ENCODE measurements around the gene PTPN4.

PTPN4 gene

DNA sequence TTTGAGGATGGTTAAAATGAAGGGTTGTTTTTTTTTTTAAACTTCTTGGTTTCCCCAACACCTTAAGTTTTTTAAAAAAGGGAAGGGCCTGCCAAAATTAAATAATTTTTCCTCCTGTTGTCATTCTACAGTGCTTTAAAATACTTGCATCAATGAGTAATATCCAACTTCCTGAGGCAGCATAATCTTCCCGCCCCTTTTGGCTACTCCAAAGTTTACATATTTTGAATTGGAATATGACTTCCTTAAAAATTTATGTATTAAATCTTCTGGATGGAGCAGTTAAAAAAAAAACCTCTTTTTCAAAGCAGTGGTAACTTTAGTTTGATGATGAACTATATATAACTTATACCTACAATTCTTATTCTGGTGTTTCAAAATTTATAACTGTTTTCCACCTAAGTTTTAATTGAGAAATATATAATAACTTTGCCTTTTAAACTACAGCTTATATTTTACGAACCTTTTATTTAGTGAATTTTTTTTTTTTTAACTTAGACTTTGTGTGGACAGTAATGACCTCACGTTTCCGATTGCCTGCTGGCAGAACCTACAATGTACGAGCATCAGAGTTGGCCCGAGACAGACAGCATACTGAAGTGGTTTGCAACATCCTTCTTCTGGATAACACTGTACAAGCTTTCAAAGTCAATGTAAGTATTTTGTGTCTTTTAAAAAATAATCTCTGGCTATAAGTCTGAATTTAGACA lies 49.8 kb downstream of the PTPN4 start:
- no peak overlapping the region for H2BK15ac ChIP-seq (ENCODE audit: low read depth, poor library complexity, severe bottlenecking)
- 89% methylated on average over 5 of the region's 6 CpGs for WGBS
- no peak overlapping the region for H3K4ac ChIP-seq (ENCODE audit: low read depth in 1 of 2, low read length in 2 of 2)
- no peak overlapping the region for H4K8ac ChIP-seq (ENCODE audit: low read length)
- H2AK5ac ChIP-seq (ENCODE audit: low read length, severe bottlenecking) = no peak overlapping the region
- no peak overlapping the region for H2AFZ ChIP-seq (ENCODE audit: low read depth, low read length)
- H3K27ac ChIP-seq (ENCODE audit: low read length, poor library complexity, severe bottlenecking) = no peak overlapping the region
- H3K79me1 ChIP-seq (replicated peaks; ENCODE audit: low read length, poor library complexity, severe bottlenecking) = peaks cover 11% of the 10 kb centered on the region
- no peak overlapping the region for H3K4me2 ChIP-seq (ENCODE audit: low read length, poor library complexity, severe bottlenecking)
- no peaks in the 10 kb centered on the region for H3K36me3 ChIP-seq (ENCODE audit: control insufficient read depth in 1 of 2, insufficient read depth in 2 of 2, low read depth in 1 of 2, low read length in 2 of 2)
- H2BK5ac ChIP-seq (ENCODE audit: low read depth, low read length, poor library complexity, severe bottlenecking) = no peak overlapping the region
- H3K9ac ChIP-seq (ENCODE audit: low read length) = peak overlapping the region; percentile 84
- no peaks in the 10 kb centered on the region for H3K4me1 ChIP-seq (ENCODE audit: control insufficient read depth, insufficient read depth, low read depth, low read length)
- peak overlapping the region in 1 of 2 experiments; percentile 37 for H3K4me3 ChIP-seq (ENCODE audit: insufficient read depth in 1 of 2, low read depth in 1 of 2, low read length in 2 of 2)
- no peak overlapping the region for H3K14ac ChIP-seq (ENCODE audit: low read length in 2 of 2)
- H3K23ac ChIP-seq (ENCODE audit: low read length in 2 of 2) = no peak overlapping the region
- H3K27me3 ChIP-seq (ENCODE audit: control insufficient read depth in 1 of 2, insufficient read depth in 1 of 2, low read length in 2 of 2) = no peaks in the 10 kb centered on the region
- H3K18ac ChIP-seq (ENCODE audit: low read depth in 1 of 2, low read length in 2 of 2) = no peak overlapping the region
- no peak overlapping the region for H2BK12ac ChIP-seq (ENCODE audit: low read length in 2 of 2)
- no peaks in the 10 kb centered on the region for H3K9me3 ChIP-seq (ENCODE audit: control insufficient read depth, low read length)
- H2BK120ac ChIP-seq (ENCODE audit: low read depth, low read length) = no peak overlapping the region
- peak; percentile 36 for DNase-seq
- H4K91ac ChIP-seq (ENCODE audit: low read length) = no peak overlapping the region

DNA sequence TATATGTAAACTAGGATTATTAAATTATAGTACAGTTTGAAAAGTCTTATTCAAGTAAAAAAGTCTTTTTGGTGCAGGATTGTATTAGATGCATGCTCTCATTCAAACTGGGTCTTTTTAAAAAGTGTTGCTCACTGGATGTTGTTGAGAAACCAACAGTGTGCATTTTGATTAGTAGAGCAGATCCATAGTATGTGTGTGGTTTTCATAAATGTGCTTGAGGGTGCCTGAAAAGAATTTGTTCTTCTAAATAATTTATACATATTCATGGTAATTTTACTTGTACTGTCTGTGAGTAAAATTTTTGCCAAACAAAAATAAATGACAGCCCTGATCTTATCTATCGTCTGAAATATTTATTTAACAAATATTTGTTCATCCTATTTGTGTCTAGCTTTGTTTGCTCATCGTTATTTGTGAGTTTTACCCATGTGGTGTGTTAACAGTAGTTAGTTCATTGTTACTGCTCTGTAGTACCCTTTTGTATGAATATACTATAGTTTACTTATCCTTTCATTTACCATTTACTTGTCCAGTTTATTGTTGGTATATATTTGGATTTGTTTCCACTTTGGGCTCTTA lies 50.4 kb downstream of the PTPN4 start:
- Histone ChIP-seq H3K9me3 (ENCODE audit: control insufficient read depth, low read length) (no peaks in the 10 kb centered on the region), H4K91ac (ENCODE audit: low read length) (no peak overlapping the region), H2AK5ac (ENCODE audit: low read length, severe bottlenecking) (no peak overlapping the region), H3K14ac (ENCODE audit: low read length in 2 of 2) (no peak overlapping the region), H3K27me3 (ENCODE audit: control insufficient read depth in 1 of 2, insufficient read depth in 1 of 2, low read length in 2 of 2) (no peaks in the 10 kb centered on the region), H2BK5ac (ENCODE audit: low read depth, low read length, poor library complexity, severe bottlenecking) (no peak overlapping the region), H3K9ac (ENCODE audit: low read length) (peak overlapping the region; percentile 84), H2BK12ac (ENCODE audit: low read length in 2 of 2) (no peak overlapping the region), H2AFZ (ENCODE audit: low read depth, low read length) (no peak overlapping the region), H3K4me2 (ENCODE audit: low read length, poor library complexity, severe bottlenecking) (no peak overlapping the region), H2BK120ac (ENCODE audit: low read depth, low read length) (no peak overlapping the region), H3K4ac (ENCODE audit: low read depth in 1 of 2, low read length in 2 of 2) (no peak overlapping the region), H4K8ac (ENCODE audit: low read length) (no peak overlapping the region), H3K4me1 (ENCODE audit: control insufficient read depth, insufficient read depth, low read depth, low read length) (no peaks in the 10 kb centered on the region), H3K27ac (ENCODE audit: low read length, poor library complexity, severe bottlenecking) (no peak overlapping the region), H3K79me1 (replicated peaks; ENCODE audit: low read length, poor library complexity, severe bottlenecking) (peaks cover 11% of the 10 kb centered on the region), H3K4me3 (ENCODE audit: insufficient read depth in 1 of 2, low read depth in 1 of 2, low read length in 2 of 2) (peak overlapping the region in 1 of 2 experiments; percentile 37), H2BK15ac (ENCODE audit: low read depth, poor library complexity, severe bottlenecking) (no peak overlapping the region), H3K23ac (ENCODE audit: low read length in 2 of 2) (no peak overlapping the region), H3K36me3 (ENCODE audit: control insufficient read depth in 1 of 2, insufficient read depth in 2 of 2, low read depth in 1 of 2, low read length in 2 of 2) (no peaks in the 10 kb centered on the region), H3K18ac (ENCODE audit: low read depth in 1 of 2, low read length in 2 of 2) (no peak overlapping the region)
- no peak for DNase-seq
- WGBS = no CpG with 5 or more reads among the region's 2 CpGs

DNA sequence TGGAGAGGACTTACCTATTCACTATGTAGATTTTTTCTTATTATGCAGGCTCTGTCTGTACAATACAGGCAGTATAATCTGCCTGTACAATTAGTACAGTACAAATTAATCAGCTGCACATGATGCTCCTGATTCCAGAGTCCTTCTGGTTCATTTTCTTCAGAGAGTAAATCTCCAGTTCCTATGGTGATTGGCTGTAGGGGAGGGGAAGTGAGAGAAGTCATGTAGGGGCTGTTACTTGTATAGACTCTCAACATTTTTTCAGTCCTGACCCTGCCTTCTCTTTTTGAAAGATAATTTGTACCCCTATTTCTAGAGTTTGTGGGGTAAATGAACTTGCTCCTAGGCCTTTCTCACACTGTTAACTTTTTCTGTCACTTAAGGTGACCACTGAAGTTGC lies 54.5 kb downstream of the PTPN4 start:
- no peak overlapping the region for H3K9ac ChIP-seq (ENCODE audit: low read length)
- H2AFZ ChIP-seq (ENCODE audit: low read depth, low read length) = no peak overlapping the region
- no peak overlapping the region for H3K4ac ChIP-seq (ENCODE audit: low read depth in 1 of 2, low read length in 2 of 2)
- H3K79me1 ChIP-seq (replicated peaks; ENCODE audit: low read length, poor library complexity, severe bottlenecking) = peaks cover 19% of the 10 kb centered on the region
- no peak overlapping the region for H3K27ac ChIP-seq (ENCODE audit: low read length, poor library complexity, severe bottlenecking)
- no peak overlapping the region for H3K14ac ChIP-seq (ENCODE audit: low read length in 2 of 2)
- H3K4me3 ChIP-seq (ENCODE audit: insufficient read depth in 1 of 2, low read depth in 1 of 2, low read length in 2 of 2) = no peak overlapping the region
- H2BK15ac ChIP-seq (ENCODE audit: low read depth, poor library complexity, severe bottlenecking) = no peak overlapping the region
- H3K23ac ChIP-seq (ENCODE audit: low read length in 2 of 2) = no peak overlapping the region
- H4K91ac ChIP-seq (ENCODE audit: low read length) = no peak overlapping the region
- H2AK5ac ChIP-seq (ENCODE audit: low read length, severe bottlenecking) = no peak overlapping the region
- no peaks in the 10 kb centered on the region for H3K27me3 ChIP-seq (ENCODE audit: control insufficient read depth in 1 of 2, insufficient read depth in 1 of 2, low read length in 2 of 2)
- no peak for DNase-seq
- H3K9me3 ChIP-seq (ENCODE audit: control insufficient read depth, low read length) = peaks cover 4% of the 10 kb centered on the region
- no peak overlapping the region for H3K18ac ChIP-seq (ENCODE audit: low read depth in 1 of 2, low read length in 2 of 2)
- H4K8ac ChIP-seq (ENCODE audit: low read length) = no peak overlapping the region
- no peak overlapping the region for H2BK120ac ChIP-seq (ENCODE audit: low read depth, low read length)
- H3K36me3 ChIP-seq (ENCODE audit: control insufficient read depth in 1 of 2, insufficient read depth in 2 of 2, low read depth in 1 of 2, low read length in 2 of 2) = no peaks in the 10 kb centered on the region
- H3K4me2 ChIP-seq (ENCODE audit: low read length, poor library complexity, severe bottlenecking) = no peak overlapping the region
- H2BK12ac ChIP-seq (ENCODE audit: low read length in 2 of 2) = no peak overlapping the region
- no peaks in the 10 kb centered on the region for H3K4me1 ChIP-seq (ENCODE audit: control insufficient read depth, insufficient read depth, low read depth, low read length)
- no peak overlapping the region for H2BK5ac ChIP-seq (ENCODE audit: low read depth, low read length, poor library complexity, severe bottlenecking)

DNA sequence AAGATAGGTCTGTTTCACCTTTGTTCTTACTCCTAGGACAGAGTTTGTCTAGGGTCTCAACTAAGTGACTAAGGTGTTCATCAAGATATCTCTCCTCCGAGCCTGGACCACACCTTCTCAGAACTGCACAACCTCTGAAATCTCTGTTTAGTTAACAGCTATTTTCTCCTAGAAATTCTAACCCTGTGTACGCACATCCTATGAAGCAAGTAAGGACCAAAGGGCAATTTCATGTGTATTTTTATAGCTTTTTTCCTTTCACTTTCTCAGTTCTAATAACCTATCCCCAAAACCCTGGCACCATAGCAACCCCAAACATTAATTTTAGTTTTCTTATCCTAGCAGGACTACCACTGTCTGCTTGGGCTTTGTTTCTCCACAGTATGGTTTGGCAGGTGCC lies 59.1 kb downstream of the PTPN4 start:
- H3K27me3 ChIP-seq (ENCODE audit: control insufficient read depth in 1 of 2, insufficient read depth in 1 of 2, low read length in 2 of 2) = no peaks in the 10 kb centered on the region
- H3K27ac ChIP-seq (ENCODE audit: low read length, poor library complexity, severe bottlenecking) = no peak overlapping the region
- H4K91ac ChIP-seq (ENCODE audit: low read length) = no peak overlapping the region
- no peak overlapping the region for H2AFZ ChIP-seq (ENCODE audit: low read depth, low read length)
- no peak overlapping the region for H3K4me2 ChIP-seq (ENCODE audit: low read length, poor library complexity, severe bottlenecking)
- WGBS = 94% methylated on average over 2 of the region's 2 CpGs
- no peak overlapping the region for H3K4ac ChIP-seq (ENCODE audit: low read depth in 1 of 2, low read length in 2 of 2)
- no peak overlapping the region for H2AK5ac ChIP-seq (ENCODE audit: low read length, severe bottlenecking)
- H3K4me1 ChIP-seq (ENCODE audit: control insufficient read depth, insufficient read depth, low read depth, low read length) = peaks cover 4% of the 10 kb centered on the region
- no peak for DNase-seq
- no peak overlapping the region for H2BK15ac ChIP-seq (ENCODE audit: low read depth, poor library complexity, severe bottlenecking)
- no peak overlapping the region for H3K9ac ChIP-seq (ENCODE audit: low read length)
- no peak overlapping the region for H2BK5ac ChIP-seq (ENCODE audit: low read depth, low read length, poor library complexity, severe bottlenecking)
- H3K18ac ChIP-seq (ENCODE audit: low read depth in 1 of 2, low read length in 2 of 2) = no peak overlapping the region
- no peak overlapping the region for H4K8ac ChIP-seq (ENCODE audit: low read length)
- peaks cover 4% of the 10 kb centered on the region for H3K9me3 ChIP-seq (ENCODE audit: control insufficient read depth, low read length)
- no peak overlapping the region for H3K14ac ChIP-seq (ENCODE audit: low read length in 2 of 2)
- no peak overlapping the region for H2BK12ac ChIP-seq (ENCODE audit: low read length in 2 of 2)
- no peak overlapping the region for H3K4me3 ChIP-seq (ENCODE audit: insufficient read depth in 1 of 2, low read depth in 1 of 2, low read length in 2 of 2)
- no peaks in the 10 kb centered on the region for H3K36me3 ChIP-seq (ENCODE audit: control insufficient read depth in 1 of 2, insufficient read depth in 2 of 2, low read depth in 1 of 2, low read length in 2 of 2)
- peaks cover 11% of the 10 kb centered on the region for H3K79me1 ChIP-seq (replicated peaks; ENCODE audit: low read length, poor library complexity, severe bottlenecking)
- no peak overlapping the region for H3K23ac ChIP-seq (ENCODE audit: low read length in 2 of 2)
- H2BK120ac ChIP-seq (ENCODE audit: low read depth, low read length) = no peak overlapping the region

Measured in mesenchymal stem cell (in vitro differentiated cells and primary cell).